A549 (cell line): Measurements from ENCODE around the gene CDX2. TPM values are rescaled to one million over a fixed set of nuclear protein-coding genes. Genes with fewer than 3 reads are reported as not detected.

ENCODE experiments used
- ATAC-seq, 2 experiments: fragments of 200-7000 bp in 1 of 2; fragments of >200 bp in 1 of 2; cut with Nextera tagmentation in 1 of 2; cut with Tn5 transposase in 1 of 2; 3 replicates each; pipeline versions ENCODE4 v1.8.0 to v1.9.1; 2018 to 2020; ENCODE audit warnings: mild to moderate bottlenecking in 1 of 2, moderate library complexity in 1 of 2
- CTCF ChIA-PET: fragments of 300-600 bp; sonication (Branson Sonifier 250); formaldehyde crosslinking; extraction: SDS; loops from one replicate; lab custom pipeline; 2021; ENCODE audit warnings: antibody characterized with exemption, inconsistent platforms; lab: Yijun Ruan, JAX
- POLR2A ChIA-PET: fragments of 350-600 bp; formaldehyde crosslinking; extraction: SDS; loops from one replicate; lab custom pipeline; 2021; ENCODE audit warnings: antibody characterized with exemption, inconsistent platforms; lab: Yijun Ruan, JAX
- DNase-seq, 2 experiments: peaks; one replicate each; pipeline versions ENCODE4 v3.0.0 to v3.0.0-alpha.2; 2011 to 2016; ENCODE audit warnings: low read depth in 1 of 2, low spot score in 1 of 2
- FAIRE-seq: peaks from 2 replicates; lab custom pipeline; 2011; peaks lifted over from hg19 to GRCh38; lab: Jason Lieb, UNC
- H3K27ac ChIP-seq, 2 experiments: fragments of >200 bp; sonication (Bioruptor Twin); formaldehyde crosslinking; 3 replicates each; pipeline ENCODE4 v1.5.1; 2016 to 2017
- H3K4me1 ChIP-seq: fragments of >200 bp; sonication (Bioruptor Twin); formaldehyde crosslinking; 3 replicates; pipeline ENCODE4 v1.6.1; 2016
- H3K4me2 ChIP-seq: fragments of >200 bp; sonication (Bioruptor Twin); formaldehyde crosslinking; 3 replicates; pipeline ENCODE4 v1.6.1; 2016
- H3K4me3 ChIP-seq: fragments of >200 bp; sonication (Bioruptor Twin); formaldehyde crosslinking; 3 replicates; pipeline ENCODE4 v1.5.1; 2016
- H3K9me3 ChIP-seq: fragments of >200 bp; sonication (Bioruptor Twin); formaldehyde crosslinking; 3 replicates; pipeline ENCODE4 v1.6.1; 2016
- CBX8 ChIP-seq: fragments of 200-600 bp; sonication (generic); IDR thresholded peaks from 2 replicates; pipeline ENCODE4 v1.6.1; 2016
- CHD2 ChIP-seq: fragments of 150-350 bp; IDR thresholded peaks from 2 replicates; pipeline ENCODE4 v1.6.1; 2014; ENCODE audit warnings: low read length; ENCODE audit not compliant: partially characterized antibody
- CHD4 ChIP-seq: fragments of 200-600 bp; sonication (generic); IDR thresholded peaks from 2 replicates; pipeline ENCODE4 v1.6.1; 2016; ENCODE audit warnings: antibody characterized with exemption, mild to moderate bottlenecking, borderline replicate concordance
- EP300 ChIP-seq, 2 experiments: fragments of >200 bp; sonication (Bioruptor Twin); formaldehyde crosslinking; IDR thresholded peaks; 2 replicates in 1 of 2; 3 replicates in 1 of 2; pipeline ENCODE4 v1.6.1; 2016 to 2017
- GATA3 ChIP-seq: IDR thresholded peaks from 2 replicates; pipeline ENCODE4 v1.6.1; 2012; ENCODE audit warnings: borderline replicate concordance
- HMGXB4 ChIP-seq: fragments of 250-450 bp; sonication (Bioruptor Pico); IDR thresholded peaks from 2 replicates; pipeline ENCODE4 v1.5.0; 2021; ENCODE audit warnings: mild to moderate bottlenecking, moderate library complexity, borderline replicate concordance
- HOXA7 ChIP-seq: fragments of 250-450 bp; sonication (Bioruptor Pico); IDR thresholded peaks from 2 replicates; pipeline ENCODE4 v1.5.0; 2020; ENCODE audit warnings: mild to moderate bottlenecking, moderate library complexity
- JUN ChIP-seq, 2 experiments: fragments of >200 bp; sonication (Bioruptor Twin); formaldehyde crosslinking; IDR thresholded peaks; 2 replicates in 1 of 2; 3 replicates in 1 of 2; pipeline ENCODE4 v1.6.1; 2016 to 2017
- JUNB ChIP-seq: fragments of >200 bp; sonication (Bioruptor Twin); formaldehyde crosslinking; IDR thresholded peaks from 2 replicates; pipeline ENCODE4 v1.6.1; 2016
- KDM1A ChIP-seq: fragments of 200-600 bp; sonication (generic); IDR thresholded peaks from 2 replicates; pipeline ENCODE4 v1.6.1; 2016; ENCODE audit warnings: low read depth, mild to moderate bottlenecking
- KDM5A ChIP-seq: fragments of 200-600 bp; sonication (generic); IDR thresholded peaks from 2 replicates; pipeline ENCODE4 v1.6.1; 2016; ENCODE audit warnings: antibody characterized with exemption, mild to moderate bottlenecking
- MAFK ChIP-seq: fragments of 450-650 bp; IDR thresholded peaks from 2 replicates; pipeline ENCODE4 v1.6.1; 2014; ENCODE audit not compliant: partially characterized antibody
- MAZ ChIP-seq: fragments of 150-350 bp; IDR thresholded peaks from 2 replicates; pipeline ENCODE4 v1.6.1; 2014; ENCODE audit warnings: antibody characterized with exemption, low read depth, low read length, borderline replicate concordance
- NFE2L2 ChIP-seq: fragments of 150-350 bp; conservative IDR thresholded peaks from 2 replicates; pipeline ENCODE4 v1.6.1; 2014; ENCODE audit warnings: low read length
- NPAS2 ChIP-seq: fragments of 250-450 bp; sonication (Bioruptor Pico); IDR thresholded peaks from 2 replicates; pipeline ENCODE4 v1.8.0; 2022; ENCODE audit warnings: mild to moderate bottlenecking, moderate library complexity, borderline replicate concordance
- NR3C1 ChIP-seq: fragments of >200 bp; sonication (Bioruptor Twin); formaldehyde crosslinking; IDR thresholded peaks from 3 replicates; pipeline ENCODE4 v1.6.1; 2017
- PBX3 ChIP-seq: IDR thresholded peaks from 2 replicates; pipeline ENCODE4 v1.6.1; 2012
- POLR2AphosphoS2 ChIP-seq: conservative IDR thresholded peaks from 2 replicates; pipeline ENCODE4 v1.6.1; 2012; ENCODE audit warnings: low read length, improper control_type of control experiment, inconsistent platforms
- RAD21 ChIP-seq, 2 experiments: fragments of >200 bp in 1 of 2; sonication (Bioruptor Twin) in 1 of 2; formaldehyde crosslinking in 1 of 2; IDR thresholded peaks in 1 of 2; conservative IDR thresholded peaks in 1 of 2; 2 replicates in 1 of 2; 3 replicates in 1 of 2; pipeline ENCODE4 v1.6.1; 2012 to 2018; ENCODE audit warnings: inconsistent platforms in 1 of 2
- RCOR1 ChIP-seq: fragments of 150-350 bp; IDR thresholded peaks from 2 replicates; pipeline ENCODE4 v1.6.1; 2014; ENCODE audit warnings: antibody characterized with exemption, low read length, low read depth
- REST ChIP-seq: fragments of 200-600 bp; sonication (generic); IDR thresholded peaks from 2 replicates; pipeline ENCODE4 v1.6.1; 2016; ENCODE audit warnings: antibody characterized with exemption, mild to moderate bottlenecking, moderate library complexity
- SMC3 ChIP-seq: fragments of >200 bp; sonication (Bioruptor Twin); formaldehyde crosslinking; IDR thresholded peaks from 3 replicates; pipeline ENCODE4 v1.6.1; 2018; ENCODE audit warnings: inconsistent platforms
- SREBF2 ChIP-seq: fragments of 450-650 bp; IDR thresholded peaks from 2 replicates; pipeline ENCODE4 v1.6.1; 2014; ENCODE audit warnings: mild to moderate bottlenecking, moderate library complexity
- TP53 ChIP-seq: fragments of 250-450 bp; sonication (Bioruptor Pico); IDR thresholded peaks from 2 replicates; pipeline ENCODE4 v1.5.0; 2021; ENCODE audit warnings: mild to moderate bottlenecking, moderate library complexity
- USF2 ChIP-seq: fragments of 450-650 bp; IDR thresholded peaks from 2 replicates; pipeline ENCODE4 v1.6.1; 2014; ENCODE audit warnings: antibody characterized with exemption
- ZC3H11A ChIP-seq: fragments of 450-650 bp; IDR thresholded peaks from 2 replicates; pipeline ENCODE4 v1.6.1; 2014; ENCODE audit warnings: antibody characterized with exemption, mild to moderate bottlenecking
- ZSCAN20 ChIP-seq: fragments of 250-450 bp; sonication (Bioruptor Pico); IDR thresholded peaks from 2 replicates; pipeline ENCODE4 v1.8.0; 2022; ENCODE audit warnings: mild to moderate bottlenecking, moderate library complexity
- WGBS: methylation state at CpG from one replicate; pipeline ENCODE4 v1.1.6; 2017; ENCODE audit errors: missing lambda C conversion rate; 5-methylcytosine and 5-hydroxymethylcytosine counted together
- polyA plus RNA-seq, 4 experiments: library from polyadenylated mRNA; depleted of rRNA in 3 of 4; stranded (reverse); fragments of >200 nt; fragmentation: RNase III in 1 of 4; extraction: RNeasy Plus Mini Kit Qiagen cat#74134 plus additional on column Dnase treatment in 1 of 4; gene quantifications; 2 replicates in 3 of 4; 3 replicates in 1 of 4; pipeline ENCODE4 v1.2.3, GENCODE V29; 2011 to 2017
- TF ChIP-seq, protein P1 (sequence below): fragments of >200 bp; sonication (Bioruptor Twin); formaldehyde crosslinking; IDR thresholded peaks from 2 replicates; pipeline ENCODE4 v1.6.1; 2016

CDX2 gene
- polyA plus RNA-seq, 2 of the 4 experiments (the other 2 are of a cell fraction), result 0.14 to 0.19 TPM

- H3K4me3 ChIP-seq, result no peak overlapping the region
- H3K4me1 ChIP-seq, result no peaks in the 10 kb centered on the region
- DNase-seq (no peak), ATAC-seq (peak in 1 of 2 experiments; percentile 50; a peak in 2 of 6 replicates), FAIRE-seq (no peak)
- CTCF ChIA-PET, result interaction anchor here (1.0 to 2.3 kb wide), 3 partner anchors 16 to 639 kb away, joined by 3 to 9 read pairs (median 6); no protein-coding TSS in a partner anchor
- H3K9me3 ChIP-seq, result no peaks in the 10 kb centered on the region
- no peak for TF ChIP-seq TP53 (CRISPR knock-in tag)
- TF ChIP-seq KDM1A, result no peak
- TF ChIP-seq CHD4, result no peak
- TF ChIP-seq MAFK, result no peak
- TF ChIP-seq MAZ, result no peak
- TF ChIP-seq USF2, result no peak
- no peak for TF ChIP-seq SREBF2
- no peak for TF ChIP-seq NFE2L2
- no peak for TF ChIP-seq SMC3
- no peak for TF ChIP-seq CBX8
- TF ChIP-seq GATA3, result no peak
- H3K27ac ChIP-seq, result no peak overlapping the region
- H3K4me2 ChIP-seq, result no peak overlapping the region
- POLR2A ChIA-PET, result no interaction called here
- WGBS, result 88% methylated on average over 4 of the region's 11 CpGs
These were observed 31.9 kb upstream of the CDX2 start for GRCh38 chr13:28001049-28001448.

DNA sequence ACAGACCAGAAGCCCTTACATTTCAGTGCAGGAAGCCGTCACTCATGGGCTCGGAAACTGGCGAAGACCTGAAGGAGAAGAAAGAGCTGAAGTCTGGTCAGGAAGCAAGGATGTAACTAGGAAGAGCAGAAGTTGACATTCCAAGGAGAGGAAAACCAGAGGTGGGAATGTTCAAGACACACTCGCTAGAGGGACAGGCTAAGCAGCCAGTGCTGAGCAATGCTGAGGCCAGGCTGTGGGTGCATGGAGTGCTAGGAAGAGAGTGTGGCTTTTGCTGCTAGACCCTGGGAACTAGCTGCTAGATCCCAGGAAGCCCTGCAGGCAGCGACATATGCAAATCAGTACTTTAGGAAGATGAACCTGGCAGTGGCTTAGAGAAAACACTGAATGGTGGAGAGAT, 31.5 kb upstream of the CDX2 start:
- Histone ChIP-seq H3K9me3 (no peaks in the 10 kb centered on the region), H3K4me2 (no peak overlapping the region), H3K27ac (no peak overlapping the region), H3K4me3 (no peak overlapping the region), H3K4me1 (no peaks in the 10 kb centered on the region)
- ATAC-seq (peak; percentile 72 to 80; a peak in 5 of 6 replicates), FAIRE-seq (no peak), DNase-seq (peak in 1 of 2 experiments; percentile 5)
- no peak for TF ChIP-seq ZSCAN20
- TF ChIP-seq JUNB, result no peak
- no peak for TF ChIP-seq KDM5A
- TF ChIP-seq POLR2AphosphoS2, result no peak
- TF ChIP-seq, protein P1, sequence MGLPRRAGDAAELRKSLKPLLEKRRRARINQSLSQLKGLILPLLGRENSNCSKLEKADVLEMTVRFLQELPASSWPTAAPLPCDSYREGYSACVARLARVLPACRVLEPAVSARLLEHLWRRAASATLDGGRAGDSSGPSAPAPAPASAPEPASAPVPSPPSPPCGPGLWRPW, result no peak
- no peak for TF ChIP-seq HMGXB4 (CRISPR knock-in tag)
- TF ChIP-seq REST, result no peak
- no peak for TF ChIP-seq RCOR1
- TF ChIP-seq MAFK, result no peak
- no peak for TF ChIP-seq NR3C1
- TF ChIP-seq RAD21 (conservative IDR thresholded peaks at IDR 0.05 in 1 of 2, IDR thresholded peaks at IDR 0.05 in 1 of 2), result no peak
- no peak for TF ChIP-seq PBX3
- TF ChIP-seq HOXA7 (CRISPR knock-in tag), result no peak
- TF ChIP-seq NPAS2 (CRISPR knock-in tag), result no peak
- TF ChIP-seq JUN (IDR thresholded peaks at IDR 0.05), result no peak
- no peak for TF ChIP-seq EP300 (IDR thresholded peaks at IDR 0.05)
- no peak for TF ChIP-seq CHD2
- no peak for TF ChIP-seq ZC3H11A
- ChIA-PET POLR2A (no interaction called here), CTCF (interaction anchor here (1.0 to 2.3 kb wide), 3 partner anchors 16 to 639 kb away, joined by 3 to 9 read pairs (median 6); no protein-coding TSS in a partner anchor)
- WGBS, result 38% methylated on average over 5 of the region's 5 CpGs
